Fibroblast of the conjunctiva (primary cell): Measurements from ENCODE around the gene SEMA3E.

Source experiments
- DNase-seq: peaks from one replicate; pipeline ENCODE4 v3.0.0-alpha.2; 2010; ENCODE audit warnings: low read depth

SEMA3E gene

DNA sequence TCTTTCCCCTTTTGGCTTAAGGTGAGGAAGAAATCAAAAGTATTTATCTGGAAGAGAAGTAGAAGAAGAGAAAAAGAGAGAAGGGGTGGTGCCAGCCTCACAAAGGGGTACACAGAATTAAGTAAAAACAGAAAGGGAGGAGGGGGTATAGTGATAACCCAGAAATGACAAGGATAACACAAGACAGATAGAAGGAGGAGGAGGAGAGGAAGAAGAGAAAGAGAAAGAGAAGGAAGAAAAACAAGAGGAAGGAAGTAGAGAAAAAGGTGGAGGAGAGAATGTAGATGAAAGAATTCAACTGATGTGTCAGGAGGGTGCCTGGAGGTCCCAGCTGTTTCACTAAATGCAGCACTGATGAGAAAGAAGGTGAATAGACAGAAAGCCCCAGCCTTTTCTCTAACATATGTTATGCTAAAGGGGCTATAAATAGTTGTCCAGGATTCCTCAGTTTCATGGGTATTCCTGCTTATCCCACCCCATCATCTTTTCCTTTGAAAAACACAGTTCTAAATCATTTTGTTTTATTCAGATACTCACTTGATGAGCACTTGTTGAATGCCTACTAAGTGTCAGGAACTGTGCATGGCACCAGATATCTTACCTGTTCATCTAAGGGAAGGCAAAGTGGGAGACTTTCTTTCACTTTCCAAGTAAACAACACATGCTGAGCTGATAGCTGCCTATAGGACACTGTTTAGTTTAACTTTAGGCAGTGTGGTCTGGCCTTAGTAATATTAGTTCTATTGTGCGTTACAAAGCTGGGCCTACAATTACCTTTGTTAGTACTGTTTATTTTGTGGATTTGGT is 8.0 kb downstream of the SEMA3E start:
- DNase-seq = no peak

DNA sequence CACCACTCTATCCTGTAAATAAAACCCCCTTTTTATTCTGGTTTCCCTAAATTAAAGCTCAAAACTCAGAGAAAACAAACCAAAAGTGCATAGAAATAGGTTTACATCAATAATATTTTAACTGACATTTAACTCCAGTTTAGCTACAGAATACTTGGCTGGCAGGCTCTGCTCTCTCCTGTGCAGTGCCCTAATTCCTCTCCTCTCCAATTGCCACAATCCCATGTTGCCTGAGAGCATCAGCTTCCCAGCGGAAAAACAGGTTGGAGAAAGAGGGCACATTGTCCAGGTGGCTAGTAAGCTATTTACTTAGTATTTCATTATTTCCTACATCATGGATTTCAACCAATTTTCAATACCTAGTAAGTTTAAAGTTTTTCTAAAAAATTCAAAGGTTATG is 8.7 kb downstream of the SEMA3E start:
- DNase-seq = no peak

DNA sequence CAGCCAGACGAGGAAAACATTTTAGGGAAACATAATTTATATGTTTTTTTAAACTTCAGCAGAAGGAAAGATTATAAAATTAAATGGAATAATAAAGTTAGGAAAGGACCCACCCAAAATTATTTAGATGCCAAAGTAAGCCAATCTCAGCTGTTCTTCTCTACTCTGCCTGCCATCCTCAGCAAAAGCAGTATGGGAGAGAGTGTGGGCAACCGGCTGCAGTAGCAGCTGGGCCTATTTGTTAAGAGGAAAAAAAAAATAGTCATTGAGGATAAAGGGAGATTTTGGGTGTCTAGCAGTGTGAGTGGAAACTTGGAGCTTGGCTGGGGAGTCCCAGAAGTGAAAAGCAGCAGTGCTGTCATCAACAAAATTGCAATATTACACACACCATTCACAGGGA is 15.4 kb downstream of the SEMA3E start:
- DNase-seq = no peak

DNA sequence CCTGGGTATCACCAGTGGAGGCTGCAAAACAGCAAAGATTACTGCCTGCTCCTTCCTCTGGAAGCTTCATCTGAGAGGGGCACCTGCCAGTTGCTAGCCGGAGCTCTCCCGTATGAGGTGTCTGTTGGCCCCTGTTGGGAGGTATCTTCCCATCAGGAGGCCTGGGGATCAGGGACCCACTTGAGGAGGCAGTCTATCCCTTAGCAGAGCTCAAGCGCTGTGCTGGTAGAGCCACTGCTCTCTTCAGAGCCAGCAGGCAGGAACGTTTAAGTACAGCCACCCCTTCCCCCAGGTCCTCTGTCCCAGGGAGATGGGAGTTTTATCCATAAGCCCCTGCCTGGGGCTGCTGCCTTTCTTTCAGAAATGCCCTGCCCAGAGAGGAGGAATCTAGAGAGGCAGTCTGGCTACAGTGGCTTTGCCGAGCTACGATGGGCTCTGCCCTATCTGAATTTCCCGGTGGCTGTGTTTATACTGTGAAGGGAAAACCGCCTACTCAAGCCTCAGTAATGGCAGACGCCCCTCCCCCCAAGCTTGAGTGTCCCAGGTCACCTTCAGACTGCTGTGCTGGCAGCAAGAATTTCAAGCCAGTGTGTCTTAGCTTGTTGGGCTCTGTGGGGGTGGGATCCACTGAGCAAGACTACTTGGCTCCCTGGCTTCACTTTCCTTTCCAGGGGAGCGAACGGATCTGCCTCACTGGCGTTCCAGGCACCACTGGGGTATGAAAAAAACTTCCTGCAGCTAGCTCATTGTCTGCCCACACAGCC is 19.6 kb downstream of the SEMA3E start:
- no peak for DNase-seq

DNA sequence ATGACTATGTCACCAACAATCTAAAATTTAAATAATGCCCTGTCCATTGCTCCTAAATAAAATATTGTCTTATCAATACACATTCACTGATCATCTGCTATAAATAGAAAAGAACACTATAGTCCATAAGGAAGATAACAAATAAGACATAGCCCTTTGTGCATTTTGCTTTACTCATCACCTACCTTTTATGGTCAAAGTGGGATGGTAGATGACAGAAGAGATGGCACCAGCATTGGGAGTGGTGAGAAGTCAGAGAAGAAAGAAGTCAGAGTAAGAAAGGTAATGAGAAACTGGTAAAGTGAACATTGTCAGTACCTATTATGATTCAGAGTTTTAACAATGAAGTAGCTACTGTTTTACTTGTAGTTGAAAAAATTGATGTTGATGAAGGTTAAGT is 31.1 kb downstream of the SEMA3E start:
- no peak for DNase-seq

DNA sequence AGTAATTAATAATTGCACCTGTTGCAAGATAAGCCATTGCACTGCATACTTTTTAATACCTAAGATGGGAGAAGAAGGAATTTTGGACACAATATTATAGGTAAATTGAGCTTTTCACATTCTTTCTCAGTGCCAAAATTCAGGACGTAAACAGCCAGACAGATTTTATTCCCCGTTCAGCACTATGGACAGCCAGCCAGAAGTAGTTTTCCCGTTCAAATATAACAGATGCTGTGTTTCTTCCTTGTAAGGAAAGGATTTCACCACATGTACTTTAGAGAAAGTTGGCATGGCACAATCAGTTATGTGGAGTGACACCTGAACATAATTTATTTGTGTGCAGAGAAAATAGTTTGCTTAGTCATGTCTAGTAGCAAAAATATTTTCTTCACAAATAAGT is 34.8 kb downstream of the SEMA3E start:
- no peak for DNase-seq

DNA sequence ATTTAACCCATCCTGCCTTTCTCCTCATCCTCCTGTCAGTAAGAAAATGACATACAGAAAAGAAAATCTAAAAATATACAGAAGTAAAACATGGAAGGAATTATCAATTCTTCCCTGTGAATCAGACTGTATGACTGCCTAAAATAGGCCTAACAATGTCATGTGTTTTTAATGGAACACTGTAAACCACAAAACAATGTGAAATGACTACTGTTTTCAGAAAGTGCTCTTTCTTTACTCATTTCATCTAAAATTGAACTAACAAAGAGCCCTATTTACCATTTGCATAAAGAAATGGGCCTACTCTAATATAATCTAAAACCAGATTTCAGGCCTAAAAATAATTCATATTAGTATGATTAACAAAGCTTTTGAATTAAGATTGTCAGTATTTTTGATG is 35.7 kb downstream of the SEMA3E start:
- DNase-seq = no peak

DNA sequence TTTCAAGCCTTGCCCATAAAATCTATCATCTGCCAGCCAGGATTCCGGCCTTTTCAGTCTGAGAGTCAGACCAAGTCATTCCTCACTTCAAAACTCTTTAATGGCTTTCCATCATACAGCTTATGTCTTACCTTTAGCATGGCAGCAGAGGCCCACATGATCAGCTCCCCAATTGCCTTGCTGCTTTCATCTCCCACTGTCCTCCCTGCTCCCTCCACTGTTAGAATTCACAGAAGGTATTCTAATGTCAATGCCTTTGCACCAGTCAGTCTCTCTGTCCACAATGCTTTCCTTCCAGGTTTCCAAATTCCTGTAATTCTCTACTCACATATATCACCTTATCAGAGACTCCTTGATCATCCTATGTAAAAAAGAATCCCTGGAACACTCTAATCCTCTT is 37.2 kb downstream of the SEMA3E start:
- no peak for DNase-seq

DNA sequence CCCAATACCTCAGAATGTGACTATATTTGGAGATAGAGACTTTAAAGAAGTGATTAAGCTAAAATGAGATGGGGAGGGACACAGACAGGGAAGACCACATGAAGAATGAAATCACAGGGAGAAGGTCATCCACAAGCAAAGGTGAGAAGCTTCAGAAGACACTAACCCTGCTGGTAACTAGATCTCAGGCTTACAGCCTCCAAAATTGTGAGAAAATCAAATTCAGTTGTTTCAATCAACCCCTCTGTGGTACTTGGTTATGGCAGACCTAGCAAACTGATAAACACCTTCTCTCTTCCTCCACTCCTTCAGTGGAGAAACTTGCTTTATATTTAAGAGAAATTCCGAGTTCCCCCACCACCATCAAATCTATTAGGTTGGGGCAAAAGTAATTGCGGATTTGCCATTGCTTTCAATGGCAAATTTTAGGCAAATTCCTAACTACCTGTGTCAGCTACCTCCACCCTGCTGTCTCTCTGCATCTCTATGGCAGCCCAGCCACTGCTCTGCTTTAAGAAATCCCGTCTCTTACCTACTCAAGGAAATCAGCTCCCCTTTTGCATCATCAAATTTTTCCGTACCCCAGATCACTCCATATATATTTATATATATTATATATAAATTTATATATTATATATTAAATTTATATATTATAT is 38.2 kb downstream of the SEMA3E start:
- no peak for DNase-seq

DNA sequence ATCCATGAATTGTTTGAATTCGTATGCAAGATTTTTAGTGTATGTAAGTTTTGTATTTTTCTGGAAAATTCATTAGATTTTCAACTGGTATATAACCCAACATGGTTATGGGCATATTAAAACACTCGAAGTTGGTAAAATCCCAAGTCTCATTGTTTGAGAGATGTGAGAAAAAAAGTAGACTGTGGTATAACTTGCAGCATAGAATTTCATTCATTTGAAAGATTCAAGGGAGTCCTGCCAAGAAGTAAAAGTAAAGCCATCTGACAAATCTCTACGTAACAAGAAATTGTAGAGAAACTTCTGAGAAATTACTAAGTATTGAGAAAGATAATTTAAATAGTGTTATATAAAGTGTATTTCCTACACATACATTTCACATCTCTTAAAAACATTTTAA is 40.2 kb downstream of the SEMA3E start:
- DNase-seq = no peak

DNA sequence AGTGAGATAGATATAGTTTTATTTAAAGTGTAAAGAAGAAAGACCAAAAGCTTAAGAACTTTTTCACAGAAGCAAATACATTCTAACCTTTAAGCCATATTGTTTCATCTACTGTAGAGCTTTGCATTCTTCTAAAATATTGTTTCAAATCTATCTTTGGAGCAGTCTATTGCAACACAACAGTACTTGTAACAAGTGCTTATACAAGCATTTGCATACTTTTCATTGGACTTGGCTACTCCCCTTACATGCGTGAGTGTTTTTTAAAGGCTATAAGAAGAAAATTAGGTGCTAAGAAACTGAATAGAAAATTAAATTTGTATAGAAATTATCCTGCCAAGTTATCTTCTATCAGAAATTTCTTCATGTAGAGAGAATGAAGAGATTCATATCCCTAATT is 45.3 kb downstream of the SEMA3E start:
- DNase-seq = no peak

DNA sequence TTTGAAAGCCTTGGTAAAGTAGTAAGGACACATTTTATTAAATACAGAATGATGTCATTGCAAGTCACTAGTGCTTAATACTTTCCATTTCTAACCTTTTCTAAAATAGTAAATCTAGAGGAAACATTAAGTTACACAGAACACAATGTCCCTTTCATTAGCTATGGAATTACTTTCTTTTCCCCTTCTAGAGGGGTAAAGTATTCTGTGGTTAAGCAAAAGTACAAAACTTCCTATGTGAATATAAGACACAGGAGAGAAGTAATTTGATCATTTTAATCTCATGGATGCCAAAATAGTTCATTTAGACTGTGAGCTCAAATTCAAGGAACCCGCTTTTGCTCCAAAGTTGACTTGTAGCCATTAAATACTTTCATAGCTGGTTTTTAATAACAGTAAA is 49.8 kb downstream of the SEMA3E start:
- no peak for DNase-seq

DNA sequence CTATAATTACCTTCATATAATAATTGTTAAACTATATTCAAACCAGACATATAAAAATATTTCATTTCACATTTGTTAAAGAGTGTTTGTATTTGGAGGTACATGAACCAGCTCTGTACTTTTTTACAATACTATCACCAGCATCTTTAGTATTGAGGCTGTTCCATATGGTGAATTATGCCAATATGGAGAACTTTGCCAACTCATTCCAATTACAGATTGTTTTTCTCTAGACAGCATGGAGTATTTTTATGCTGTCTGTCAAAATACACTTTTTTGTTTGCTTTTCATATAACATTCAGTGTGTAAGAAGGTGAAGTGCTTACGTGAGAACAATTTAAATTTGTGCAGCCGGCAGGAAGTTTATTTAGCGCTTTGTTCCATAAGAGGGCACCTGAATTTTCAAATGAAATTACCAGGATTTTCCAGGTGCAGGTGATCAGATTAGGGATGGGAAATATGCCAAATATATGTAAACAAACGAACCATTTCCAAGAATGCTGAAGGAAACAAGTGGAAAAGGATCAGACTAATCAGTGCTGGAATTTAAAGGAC is 54.9 kb downstream of the SEMA3E start:
- no peak for DNase-seq

DNA sequence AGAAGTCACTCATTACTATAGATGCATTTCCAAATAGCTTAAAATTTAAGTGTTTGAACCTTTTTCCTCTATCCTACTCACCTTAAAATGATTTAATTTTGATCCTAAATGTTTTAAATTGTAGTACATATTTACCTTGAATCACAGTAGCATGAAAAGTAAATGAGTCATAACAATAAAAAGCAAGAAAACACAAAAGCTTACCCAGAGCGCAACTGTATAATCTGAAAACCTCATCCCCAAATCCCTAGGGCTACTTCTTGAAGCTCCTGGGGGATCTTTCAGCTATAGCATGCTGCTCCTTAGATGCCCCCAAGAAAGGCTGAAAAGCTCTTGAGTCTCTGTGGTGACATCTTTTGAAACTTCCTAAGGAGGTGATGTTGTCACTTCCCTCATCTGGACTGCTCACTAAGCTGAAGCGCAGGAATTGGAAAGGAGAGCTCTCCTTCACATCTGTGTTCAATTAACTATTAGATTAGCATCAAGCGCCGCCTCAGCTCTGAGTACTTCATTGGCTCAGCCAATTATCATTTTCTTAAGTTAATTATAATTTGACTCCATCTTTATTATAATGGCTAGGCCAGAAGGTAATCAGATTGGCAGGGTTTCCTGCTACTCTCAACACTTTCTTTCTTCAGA is 60.2 kb downstream of the SEMA3E start:
- DNase-seq = no peak

DNA sequence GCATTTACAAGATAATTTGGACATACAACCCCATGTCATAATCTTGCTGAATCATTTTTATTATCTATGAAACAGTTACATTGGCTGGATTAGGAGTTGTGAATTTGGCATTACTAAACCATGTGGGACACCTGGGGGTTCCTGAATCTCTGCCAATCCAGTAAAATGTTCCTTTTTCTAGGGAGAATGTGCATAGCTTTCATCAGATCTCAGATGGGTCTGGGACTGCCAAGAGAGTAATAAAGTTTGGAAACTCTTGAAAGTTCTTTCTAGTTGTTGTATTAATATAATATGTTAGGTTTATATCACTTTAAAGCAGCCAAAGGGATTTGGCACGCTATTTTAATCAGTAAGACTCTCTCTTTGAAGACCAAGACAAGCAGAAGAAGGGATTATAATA is 62.7 kb downstream of the SEMA3E start:
- DNase-seq = no peak

DNA sequence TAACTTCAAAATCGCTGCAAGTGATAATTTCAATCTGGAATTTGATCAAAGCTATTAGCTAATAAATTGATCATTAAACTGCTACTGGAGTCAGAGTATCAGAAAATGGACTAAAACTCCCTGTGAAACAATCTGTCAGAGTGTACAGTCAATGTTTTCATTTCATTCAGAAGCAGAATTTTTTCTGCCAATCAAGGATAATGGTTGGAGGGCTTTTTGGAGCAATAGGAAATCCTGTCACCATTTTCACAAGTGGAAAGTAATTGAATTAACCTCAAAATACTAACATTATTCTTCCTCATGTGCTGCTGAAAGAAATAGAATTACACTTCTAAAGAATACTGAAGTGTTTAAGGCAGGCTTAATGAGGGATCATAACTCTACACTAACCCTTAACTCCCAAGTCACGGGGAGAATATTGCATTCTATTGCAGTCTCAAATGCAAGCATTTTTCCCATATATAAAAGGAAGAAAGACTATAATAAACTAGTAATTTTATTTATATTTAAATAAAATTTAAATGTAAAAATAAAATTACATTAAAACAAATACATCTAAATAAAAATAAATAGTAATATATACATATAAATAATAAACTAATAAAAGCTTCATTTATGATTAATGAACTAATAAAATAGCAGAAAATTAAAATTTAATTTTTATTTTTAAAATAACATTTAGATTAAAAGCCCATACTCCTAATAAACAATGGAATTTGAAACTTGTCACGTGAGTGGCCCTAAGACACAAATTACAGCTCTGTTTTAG is 67.1 kb downstream of the SEMA3E start:
- no peak for DNase-seq

DNA sequence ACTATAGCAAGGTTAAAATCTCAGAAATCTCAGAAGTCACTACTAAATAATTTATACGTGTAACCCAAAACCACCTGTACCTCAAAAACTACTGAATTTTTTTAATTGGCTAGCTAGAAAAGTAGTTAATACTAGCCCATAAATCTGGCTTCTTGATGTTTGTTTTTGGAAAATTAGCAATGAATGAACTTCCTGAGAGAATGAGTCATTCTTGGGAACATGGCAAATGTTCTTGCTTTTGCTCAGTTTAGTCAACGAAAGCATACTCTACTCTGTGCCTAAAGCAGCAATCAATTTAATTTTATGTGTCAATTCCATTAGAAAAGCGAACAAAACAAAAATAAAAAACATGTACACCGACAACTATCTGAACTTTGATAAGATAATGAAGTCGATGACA is 69.2 kb downstream of the SEMA3E start:
- DNase-seq = no peak

DNA sequence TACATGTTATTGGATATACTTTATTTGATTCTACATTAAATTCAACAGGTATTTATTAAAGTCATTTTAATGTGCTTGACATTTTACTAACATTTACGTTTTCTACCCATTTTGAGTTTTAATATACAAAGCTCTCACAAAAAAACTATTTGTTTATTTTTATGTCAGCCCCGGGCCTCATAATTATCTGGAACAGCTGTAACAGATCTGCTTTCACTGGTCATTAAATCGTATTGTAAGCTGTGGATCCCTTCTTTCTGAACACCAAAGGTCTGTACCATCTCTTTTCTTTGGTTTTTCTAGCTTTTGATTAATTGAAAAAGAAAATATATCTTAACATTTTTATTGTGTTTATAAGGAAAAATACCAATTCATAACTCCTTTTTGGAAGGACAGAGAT is 73.5 kb downstream of the SEMA3E start:
- DNase-seq = no peak

DNA sequence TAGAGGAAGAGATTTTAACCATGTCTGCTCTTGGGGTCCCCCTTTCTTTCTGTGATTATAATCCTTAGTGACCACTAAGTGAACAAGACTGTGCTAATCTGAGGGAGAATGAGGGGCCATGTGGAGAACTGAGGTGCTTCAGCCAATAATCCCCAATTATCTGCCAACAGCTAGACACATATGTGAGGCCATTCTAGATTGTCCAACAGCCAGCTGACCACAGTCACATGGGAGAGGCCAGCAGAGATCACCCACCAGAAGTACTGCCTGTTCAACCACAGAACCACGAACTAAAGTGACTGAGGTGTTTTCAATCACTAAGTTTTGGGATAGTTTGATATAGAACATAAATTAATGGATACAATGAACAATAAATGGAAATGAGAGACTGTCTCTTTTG is 74.3 kb downstream of the SEMA3E start:
- DNase-seq = no peak

DNA sequence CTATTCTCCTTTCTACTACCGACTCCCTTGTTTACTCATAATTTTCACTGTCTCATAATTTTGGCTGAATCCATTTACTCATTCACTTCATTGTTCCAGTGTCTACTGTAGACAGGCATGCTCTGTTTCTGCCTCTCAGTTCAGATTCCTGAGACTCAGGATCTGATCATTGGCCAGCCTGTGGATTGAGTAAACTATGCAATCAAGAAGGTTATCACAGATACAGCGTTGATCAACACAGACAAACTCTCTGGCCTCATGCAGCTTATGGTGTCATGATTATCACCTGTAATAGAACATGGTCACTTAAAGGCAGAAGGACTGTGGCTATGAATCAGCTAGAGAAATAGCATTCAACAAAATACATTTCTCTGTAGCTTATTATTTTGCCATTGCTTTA is 86.0 kb downstream of the SEMA3E start:
- no peak for DNase-seq

DNA sequence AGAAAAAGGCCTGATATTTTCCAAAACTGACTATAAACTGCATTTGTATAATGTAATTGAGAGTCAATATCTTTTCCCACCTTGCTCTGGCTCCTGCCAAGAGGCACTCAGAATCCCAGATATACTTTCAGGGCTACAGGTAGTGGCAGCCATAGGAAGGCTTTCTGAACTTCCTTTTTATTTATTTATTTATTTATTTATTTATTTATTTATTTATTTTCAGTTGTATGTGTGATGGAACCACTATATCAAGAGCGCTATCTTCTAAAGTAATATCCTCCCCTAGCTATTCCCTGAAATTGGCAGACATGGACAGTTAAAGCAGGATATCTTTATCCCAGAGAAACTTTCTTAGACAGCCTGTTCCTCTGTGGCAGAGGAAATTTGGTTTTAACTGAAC is 86.7 kb downstream of the SEMA3E start:
- DNase-seq = no peak

DNA sequence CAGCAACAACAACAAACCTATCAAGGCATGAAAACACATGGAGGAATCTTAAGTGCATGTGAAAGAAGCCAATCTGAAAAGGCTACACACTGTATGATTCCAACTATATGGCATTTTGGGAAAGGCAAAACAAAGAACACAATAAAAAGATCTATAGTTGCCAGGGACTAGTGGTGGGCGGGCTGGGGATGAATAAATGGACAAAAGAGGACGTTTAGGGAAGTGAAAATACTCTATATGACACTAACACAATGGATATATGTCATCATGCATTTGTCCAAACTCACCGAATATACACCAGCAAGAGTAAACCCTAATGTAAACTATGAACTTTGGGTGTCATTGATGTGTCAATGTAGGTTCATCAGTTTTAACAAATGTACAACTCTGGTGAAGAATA is 89.1 kb downstream of the SEMA3E start:
- no peak for DNase-seq
